Heart left ventricle (tissue), 13 donors: Measurements from ENCODE around the gene LTC4S.

Experiments used
- CTCF ChIP-seq, 12 donors: fragments of 200-600 bp; sonication (generic) in 4 of 12; IDR thresholded peaks; one replicate each; pipeline versions ENCODE4 v1.5.0 to v1.8.0; 2018 to 2022; ENCODE audit warnings: antibody characterized with exemption in 12 of 12, mild to moderate bottlenecking in 5 of 12
- POLR2A ChIP-seq, 2 donors: fragments of 450-650 bp; IDR thresholded peaks; one replicate each; pipeline ENCODE4 v1.6.1; 2017; ENCODE audit warnings: antibody characterized with exemption in 2 of 2, mild to moderate bottlenecking in 2 of 2, moderate library complexity in 2 of 2
- donor health status: ischemic (EF 13 %, LVEDD 7.1; RV severe dilation, severe dysfunction).
- donor health status: DM: no; HTN: yes; CAD: no.
- donor health status: DM: no; HTN: no; CAD: no.
- donor health status: ischemic (EF 25% LVEDD 6.9; RV normal size, moderate dysfunction).
- donor health status: ischemic (EF 25% LVEDD 5.7; RV mildly dilated, moderate dysfunction).
- donor health status: ischemic (EF 35%, LVEDD 5.7; RV mildly dilated, moderate dysfunction).
- donor health status: nonischemic (EF 11% LVEDD 7.7; RV severe dilation, severe dysfunction).
- donor health status: DM: yes; HTN: yes; CAD: no.
- donor health status: PGD.
- donor health status: ischemic (EF 29% LVEDD 5.4; RV normal size, mild dysfunction).
- donor health status: nonischemic (EF 23%, LVEDD 6.1; RV moderate dilation, normal function).

DNA sequence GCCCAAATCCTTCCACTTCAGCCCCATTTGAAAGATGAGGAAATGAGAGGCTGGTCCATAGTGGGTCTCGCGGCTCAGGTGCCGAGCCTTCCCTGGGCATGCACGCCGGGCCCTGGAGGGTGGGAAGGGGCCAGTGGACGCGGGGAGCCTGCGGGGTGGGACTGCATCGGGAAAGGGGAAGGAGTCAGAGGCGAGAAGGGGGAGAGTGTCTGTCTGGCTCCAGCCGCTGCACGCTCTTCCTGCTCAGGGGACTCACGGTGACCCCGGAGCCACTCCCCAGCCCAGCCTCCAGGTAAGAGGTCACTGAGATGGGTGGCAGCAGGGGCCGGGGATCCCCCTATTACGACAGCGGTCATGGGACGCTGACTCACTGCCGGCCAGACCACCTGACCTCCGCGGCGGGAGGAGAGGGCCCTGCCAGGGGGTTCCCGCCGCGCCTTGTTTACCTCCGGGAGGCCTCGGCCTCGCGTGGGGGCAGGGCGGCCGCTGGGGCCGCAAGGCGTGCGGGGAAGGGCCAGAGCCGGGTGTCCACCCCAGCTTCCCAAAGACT is 25.0 kb downstream of the LTC4S start:
- TF ChIP-seq CTCF (IDR thresholded peaks at IDR 0.05) (no peak), POLR2A (IDR thresholded peaks at IDR 0.05) (peak in 1 of 2 donors; percentile 65)
